ENCODE results near the gene LMX1B. TPM values are rescaled to one million over a fixed set of nuclear protein-coding genes. Genes with fewer than 3 reads are reported as not detected.

Gene LMX1B
- total RNA-seq, 1 experiment from 2014 or later = 11.3 TPM

GRCh38 chr9:126704892-126705766, 91.4 kb downstream of the LMX1B start:
- Histone ChIP-seq H3K9me2 (ENCODE audit: insufficient read depth) (no peaks in the 10 kb centered on the region), H2AFZ (ENCODE audit: low read depth, low read length, poor library complexity, severe bottlenecking) (peak overlapping the region; percentile 59), H3K9me3 (ENCODE audit: control insufficient read depth in 1 of 2, insufficient read depth in 1 of 2, low read depth in 1 of 2, low read length in 2 of 2) (no peaks in the 10 kb centered on the region), H3K36me3 (ENCODE audit: control insufficient read depth in 1 of 2, insufficient read depth in 2 of 2, low read length in 2 of 2) (no peaks in the 10 kb centered on the region), H3K27ac (ENCODE audit: low read depth, low read length) (no peak overlapping the region; the same call in 1 of the 2 replicates), H4K20me1 (ENCODE audit: insufficient read depth) (no peaks in the 10 kb centered on the region), H3K9ac (ENCODE audit: low read length) (peak overlapping the region; percentile 21; the same call in 1 of the 2 replicates), H3K27me3 (ENCODE audit: insufficient read depth, low read length) (no peaks in the 10 kb centered on the region), H3K4me1 (ENCODE audit: control insufficient read depth in 1 of 2, insufficient read depth in 2 of 2, low read length in 2 of 2) (peaks cover 15 to 35% of the 10 kb centered on the region in 2 experiments), H3K4me2 (ENCODE audit: low read length) (peak overlapping the region; percentile 70), H3K79me2 (ENCODE audit: insufficient read depth, low read length) (no peaks in the 10 kb centered on the region), H3K4me3 (replicated peaks in 1 of 2; ENCODE audit: low read depth in 1 of 2, low read length in 2 of 2) (peak overlapping the region; percentile 15 to 43)
- ChIA-PET POLR2A (interaction anchor here (0.9 to 2.6 kb wide), 3 partner anchors 58 to 77 kb away, joined by 3 to 11 read pairs (median 3); no protein-coding TSS in a partner anchor), CTCF (interaction anchor here (0.8 to 8.2 kb wide), 23 partner anchors 10 to 209 kb away, joined by 3 to 340 read pairs (median 4); partner anchors contain the start of gene ZBTB34), RAD21 (ENCODE audit: low non-redundant PET in 1 of 2, low total read pairs in 2 of 2, uncharacterized antibody in 2 of 2, unreplicated experiment in 2 of 2) (interaction anchor here (0.6 to 3.7 kb wide), 5 partner anchors 15 to 97 kb away, joined by 3 to 43 read pairs (median 7); no protein-coding TSS in a partner anchor)
- peak; percentile 47 for DNase-seq (ENCODE audit: low read depth, low spot score)
- peak; percentile 59 for ATAC-seq
- intact Hi-C loops (cut with micrococcal nuclease) = loop anchor here (1.0 kb wide), 1 partner anchor 76 kb away; no protein-coding TSS in a partner anchor
- TF ChIP-seq SRF (IDR thresholded peaks at IDR 0.05; ENCODE audit: low read depth) (no peak), YY1 (IDR thresholded peaks at IDR 0.05; ENCODE audit: extremely low read depth, insufficient replicate concordance, low read depth, low read length) (peak; percentile 40), ZBTB33 (IDR thresholded peaks at IDR 0.05; ENCODE audit: extremely low read depth, insufficient replicate concordance, low read length) (no peak), CTCF (IDR thresholded peaks at IDR 0.05 in 2 of 3, conservative IDR thresholded peaks at IDR 0.05 in 1 of 3; ENCODE audit: borderline replicate concordance in 1 of 3, insufficient read depth in 1 of 3, low read depth in 2 of 3, low read length in 2 of 3) (peak in 2 of 3 experiments; percentile 80 to 89; a peak in 4 of 6 replicates), SP1 (IDR thresholded peaks at IDR 0.05; ENCODE audit: low read depth) (no peak)
- BruUV-seq (replicated peaks) = no TSS peak

Data from HCT116 (cell line).